Hematopoietic multipotent progenitor cell (in vitro differentiated cells): ENCODE data around the gene KCNN1. TPM values are rescaled to one million over a fixed set of nuclear protein-coding genes. Genes with fewer than 3 reads are reported as not detected.
"Not testable (repeated sequence)": the region's sequence is repeated elsewhere in the genome, so short reads cannot be mapped to it uniquely, and the experiment has no call there.

Experiments
- DNase-seq, 3 donors: peaks; one replicate each; pipeline ENCODE4 v3.0.0-alpha.2; 2011 to 2015; ENCODE audit warnings: low read depth in 2 of 3, low spot score in 2 of 3
- total RNA-seq: library from RNA; depleted of rRNA; stranded (reverse); fragments of >200 nt; gene quantifications from one replicate; pipeline ENCODE4 v1.2.3, GENCODE V29; 2012

KCNN1 gene
- total RNA-seq, 1 donor = under 0.01 TPM

- DNase-seq = peak in 1 of 3 donors; percentile 50
These were observed 33.0 kb downstream of the KCNN1 start for GRCh38 chr19:17999684-18000479.

- DNase-seq = no peak
These were observed 33.6 kb downstream of the KCNN1 start for GRCh38 chr19:18000480-18000914.

- peak; percentile 93 to 96 (median 93) for DNase-seq
These were observed 34.2 kb downstream of the KCNN1 start for GRCh38 chr19:18000915-18001776.

- no peak for DNase-seq
These were observed 35.0 kb downstream of the KCNN1 start for GRCh38 chr19:18001777-18002345.

- DNase-seq = peak in 1 of 3 donors; percentile 62
These were observed 35.5 kb downstream of the KCNN1 start for GRCh38 chr19:18002347-18002850.

GRCh38 chr19:18005750-18006149 lies 38.8 kb downstream of the KCNN1 start:
- DNase-seq = not testable (repeated sequence)

GRCh38 chr19:18007044-18007916 lies 40.4 kb downstream of the KCNN1 start:
- peak; percentile 71 to 84 (median 76) for DNase-seq

GRCh38 chr19:18007917-18008673 lies 41.2 kb downstream of the KCNN1 start, which contains the start of gene ARRDC2:
TSS of gene ARRDC2 (plus strand) at chr19:18008170. CDS start at chr19:18008311, 141 bp downstream.
- peak; percentile 94 to 97 (median 96) for DNase-seq

GRCh38 chr19:18008814-18009213 lies 41.9 kb downstream of the KCNN1 start:
- DNase-seq = no peak

GRCh38 chr19:18009412-18010066 lies 42.6 kb downstream of the KCNN1 start:
- DNase-seq = no peak

GRCh38 chr19:18010149-18010548 lies 43.2 kb downstream of the KCNN1 start:
- no peak for DNase-seq

- DNase-seq = no peak
These were observed 46.6 kb downstream of the KCNN1 start for GRCh38 chr19:18013210-18014111.

- DNase-seq = no peak
These were observed 47.3 kb downstream of the KCNN1 start for GRCh38 chr19:18014197-18014596.

GRCh38 chr19:18016209-18016910 lies 49.5 kb downstream of the KCNN1 start:
- no peak for DNase-seq

GRCh38 chr19:18017275-18018083 lies 50.6 kb downstream of the KCNN1 start:
- DNase-seq = no peak
